8988T (cell line): ENCODE results near the gene TAPT1.
"Not testable (repeated sequence)": the region's sequence is repeated elsewhere in the genome, so short reads cannot be mapped to it uniquely, and the experiment has no call there.

ENCODE experiments used
- DNase-seq: peaks from one replicate; pipeline ENCODE4 v3.0.0; 2011

Gene TAPT1

DNA sequence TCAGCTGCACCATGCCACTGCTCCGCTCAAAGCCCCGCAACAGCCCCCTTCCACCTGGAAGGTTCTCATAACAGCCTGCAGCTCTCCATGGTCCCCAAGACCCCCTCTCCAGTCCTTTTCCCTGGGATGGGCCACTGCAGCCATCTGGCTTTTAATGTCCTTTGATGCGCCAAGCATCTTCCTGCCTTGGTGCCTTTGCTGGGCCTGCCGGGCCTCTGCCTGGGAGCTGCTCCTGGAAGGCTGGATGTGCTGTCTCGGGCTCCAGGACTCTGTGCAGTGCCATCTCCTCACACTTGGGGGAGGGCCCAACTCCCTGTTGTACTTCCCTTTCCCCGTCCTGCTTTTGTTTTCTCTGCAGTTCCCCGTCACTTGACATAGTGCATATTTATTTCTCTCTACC lies 60.3 kb downstream of the TAPT1 start:
- DNase-seq: no peak

DNA sequence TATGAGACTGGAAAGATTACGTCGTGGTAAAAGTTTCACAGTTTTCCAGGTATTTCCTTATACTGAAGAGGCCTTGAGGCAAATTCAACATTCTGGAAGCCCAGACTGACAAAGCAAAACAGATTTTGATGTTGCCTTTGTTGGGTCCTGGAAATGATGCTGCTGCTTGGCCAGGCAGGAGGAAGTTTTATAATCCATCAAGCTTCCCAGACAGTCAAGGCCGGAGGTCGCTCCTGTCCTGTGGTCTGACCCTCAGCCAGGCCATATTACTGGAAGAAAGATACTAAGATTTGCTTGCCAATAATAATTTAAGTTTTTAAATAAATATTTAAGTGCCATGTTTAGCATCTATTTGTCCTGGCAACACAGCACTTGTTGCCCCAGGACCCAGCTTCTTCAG lies 63.4 kb downstream of the TAPT1 start:
- no peak for DNase-seq

DNA sequence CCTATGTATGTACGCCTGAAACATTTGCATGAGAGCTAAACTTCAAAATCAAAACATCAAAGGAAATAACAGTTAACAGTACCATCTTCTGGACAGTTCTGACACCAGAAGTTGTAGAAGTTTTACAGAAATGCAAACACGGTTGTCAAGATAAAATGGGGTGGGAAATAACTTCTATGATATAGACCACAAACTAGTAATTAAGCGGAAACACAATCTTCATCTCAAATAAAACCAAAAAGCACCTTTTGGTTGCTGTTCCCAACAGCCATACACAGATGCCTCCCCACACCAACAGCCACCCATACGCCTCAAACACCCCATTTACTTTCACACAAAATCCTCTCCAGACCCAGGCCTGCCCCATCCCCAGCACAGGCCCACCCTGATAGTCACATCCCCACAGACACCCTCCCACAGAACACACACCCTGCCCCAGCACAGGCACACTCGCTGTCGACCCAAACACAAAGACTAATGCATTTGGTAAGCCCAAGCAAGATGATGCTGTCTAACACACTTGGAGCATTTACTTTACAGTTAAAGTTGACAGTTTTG lies 64.3 kb downstream of the TAPT1 start:
- DNase-seq: no peak

DNA sequence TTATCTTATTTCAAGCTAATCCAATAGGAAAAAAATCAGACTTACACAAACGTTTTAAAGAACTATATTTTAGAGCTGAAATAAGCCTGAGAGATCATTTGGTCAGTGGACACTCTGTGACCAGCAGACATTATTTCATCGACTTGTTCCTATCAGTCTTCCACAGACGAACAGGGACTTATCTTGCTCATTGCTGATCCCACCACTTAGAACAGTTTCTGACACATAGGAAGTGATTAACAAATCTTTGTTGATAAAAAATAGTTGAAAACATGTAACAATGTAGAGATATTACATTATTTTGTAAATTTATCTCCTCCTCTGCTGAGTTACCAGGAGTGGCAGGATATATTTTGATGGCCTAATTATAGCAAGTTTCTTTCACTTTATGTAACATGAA lies 65.8 kb downstream of the TAPT1 start:
- no peak for DNase-seq

DNA sequence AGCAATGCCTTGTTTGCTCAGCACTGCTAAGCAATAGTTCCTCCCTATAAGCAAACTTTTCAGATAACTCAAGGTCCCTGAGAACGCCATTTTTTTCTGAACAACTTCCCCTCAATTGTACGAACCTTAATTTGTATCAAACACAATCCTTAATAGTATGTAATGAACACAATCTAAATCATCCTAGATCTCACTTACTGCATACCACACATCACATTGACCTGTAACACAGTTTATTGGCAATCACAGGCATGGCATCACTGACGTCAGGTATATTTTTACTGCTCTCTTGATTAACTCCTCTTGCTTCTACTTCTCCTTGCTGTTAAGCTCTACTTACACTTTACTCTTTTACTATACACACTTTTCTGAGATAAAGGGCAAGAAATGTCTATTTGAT lies 67.0 kb downstream of the TAPT1 start:
- no peak for DNase-seq

DNA sequence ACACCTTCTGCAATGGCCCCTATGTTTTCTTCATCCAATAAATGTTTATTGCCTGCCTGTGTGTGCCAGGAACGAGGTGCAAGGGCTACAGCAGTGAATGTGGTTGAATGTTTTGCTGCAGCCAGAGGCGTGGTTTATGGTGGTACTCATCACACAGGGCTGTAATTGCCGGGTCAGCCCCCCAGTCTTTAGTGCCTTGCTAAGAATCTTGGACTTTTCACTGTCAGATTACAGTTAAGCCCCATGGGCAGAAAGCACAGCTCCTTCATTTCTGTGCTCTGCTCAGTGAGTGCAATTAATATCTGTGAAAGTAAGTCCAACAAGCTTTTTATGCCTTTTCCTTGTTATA lies 67.8 kb downstream of the TAPT1 start:
- no peak for DNase-seq

DNA sequence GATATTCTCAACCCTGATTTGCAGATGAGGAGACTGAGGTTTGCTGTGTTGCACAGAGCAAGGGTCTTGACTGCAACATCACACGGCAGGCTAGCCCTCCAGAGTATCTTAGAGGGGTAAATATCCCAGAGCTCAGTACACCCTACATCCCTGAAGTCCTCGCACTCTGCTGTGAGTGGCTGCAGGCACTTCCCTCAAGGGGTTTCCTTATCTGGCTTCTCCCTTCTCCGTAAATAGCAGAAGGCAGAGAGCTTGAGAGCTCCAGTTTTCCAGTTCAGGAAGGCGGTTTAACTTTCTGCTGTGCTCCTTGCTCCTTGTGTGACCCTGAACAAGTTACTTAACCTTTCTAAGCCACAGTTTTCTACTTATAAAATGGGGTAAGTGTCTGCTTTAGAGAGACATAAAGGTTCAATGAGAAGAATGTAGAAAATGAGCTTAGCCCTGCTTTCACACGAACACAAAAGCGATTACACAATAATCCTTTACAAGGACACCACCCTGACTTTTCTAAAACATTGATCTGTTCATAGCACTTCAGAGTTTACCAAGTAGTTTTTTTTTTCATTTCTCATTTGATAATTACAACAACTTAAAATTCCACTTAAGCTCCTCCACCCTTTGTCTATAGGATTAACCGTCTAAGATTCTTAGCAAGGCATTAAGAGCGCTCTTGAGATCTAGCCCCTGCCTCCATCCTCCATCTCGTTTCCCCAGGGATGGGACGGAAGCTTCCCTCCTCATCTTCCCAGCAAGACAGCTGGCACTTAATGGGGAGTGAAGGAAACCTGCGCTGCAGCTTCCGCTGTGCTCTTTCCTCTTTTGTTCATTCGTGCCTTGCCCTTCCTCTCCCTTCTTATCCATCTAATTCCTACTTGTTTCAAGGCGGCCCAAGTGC lies 68.4 kb downstream of the TAPT1 start:
- DNase-seq: no peak

DNA sequence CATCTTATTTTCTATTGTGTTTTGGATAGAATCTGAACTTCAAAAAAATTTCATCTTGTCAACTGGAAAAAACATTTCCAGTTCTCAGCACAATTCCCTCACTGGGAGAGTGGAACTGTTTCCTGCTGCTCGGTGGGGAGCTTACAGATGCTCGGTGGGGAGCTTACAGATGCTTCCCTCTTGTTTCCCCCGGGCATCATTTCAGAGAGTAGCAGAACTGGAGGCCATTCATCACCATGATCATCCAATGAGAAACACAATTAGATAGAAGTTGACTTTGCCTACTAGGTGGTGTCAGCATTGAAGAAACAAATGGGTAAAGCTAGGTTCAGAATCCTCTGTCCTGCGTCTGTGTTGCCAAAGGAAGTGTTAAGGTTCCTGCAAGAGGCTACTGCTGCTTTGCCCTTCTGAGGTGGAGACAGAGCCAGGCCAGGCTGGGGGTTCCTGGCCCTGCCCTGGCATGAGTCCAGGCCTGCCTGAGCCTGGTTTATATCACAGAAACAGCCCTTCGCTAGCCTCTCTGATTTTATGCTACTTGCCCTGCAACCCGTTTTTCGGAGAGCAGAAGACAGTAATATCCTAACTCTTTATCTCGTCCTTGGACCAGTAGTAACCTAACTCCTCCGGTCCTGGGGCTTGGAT lies 70.6 kb downstream of the TAPT1 start:
- DNase-seq: no peak

- no peak for DNase-seq
These were observed 71.8 kb downstream of the TAPT1 start for GRCh38 chr4:16154451-16154850.

GRCh38 chr4:16150716-16151115 lies 75.6 kb downstream of the TAPT1 start:
- no peak for DNase-seq

DNA sequence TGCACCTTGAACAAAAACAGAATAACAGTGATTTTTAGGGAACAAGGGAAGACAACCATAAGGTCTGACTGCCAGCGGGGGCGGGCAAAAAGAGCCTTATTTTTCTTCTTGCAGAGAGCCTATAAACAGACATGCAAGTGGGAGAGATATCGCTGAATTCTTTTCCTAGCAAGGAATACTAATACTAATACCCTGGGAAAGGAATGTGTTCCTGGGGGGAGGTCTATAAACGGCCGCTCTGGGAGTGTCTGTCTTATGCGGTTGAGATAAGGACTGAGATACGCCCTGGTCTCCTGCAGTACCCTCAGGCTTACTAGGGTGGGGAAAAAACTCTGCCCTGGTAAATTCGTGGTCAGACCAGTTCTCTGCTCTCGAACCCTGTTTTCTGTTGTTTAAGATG lies 81.4 kb downstream of the TAPT1 start:
- not testable (repeated sequence) for DNase-seq

- DNase-seq: no peak
These were observed 83.5 kb downstream of the TAPT1 start for GRCh38 chr4:16142598-16143310.

DNA sequence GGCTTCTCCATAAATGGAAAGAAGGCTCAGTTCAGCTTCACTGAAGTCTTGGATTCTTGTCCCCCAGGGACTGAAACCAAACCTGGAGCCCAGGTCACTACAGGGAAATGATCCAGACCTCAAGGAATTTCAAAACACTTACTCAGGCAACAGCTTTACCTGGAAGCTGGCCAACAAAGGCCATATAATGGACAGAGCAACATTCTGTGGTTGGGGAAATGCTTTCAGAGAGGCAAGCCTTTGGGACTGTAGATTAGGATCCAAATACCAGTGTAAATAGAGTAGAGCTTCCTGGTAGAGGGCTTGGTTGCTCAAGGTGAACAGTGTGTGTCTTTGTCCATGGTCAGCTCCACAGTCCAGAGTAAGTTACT lies 85.4 kb downstream of the TAPT1 start:
- peak; percentile 38 for DNase-seq

DNA sequence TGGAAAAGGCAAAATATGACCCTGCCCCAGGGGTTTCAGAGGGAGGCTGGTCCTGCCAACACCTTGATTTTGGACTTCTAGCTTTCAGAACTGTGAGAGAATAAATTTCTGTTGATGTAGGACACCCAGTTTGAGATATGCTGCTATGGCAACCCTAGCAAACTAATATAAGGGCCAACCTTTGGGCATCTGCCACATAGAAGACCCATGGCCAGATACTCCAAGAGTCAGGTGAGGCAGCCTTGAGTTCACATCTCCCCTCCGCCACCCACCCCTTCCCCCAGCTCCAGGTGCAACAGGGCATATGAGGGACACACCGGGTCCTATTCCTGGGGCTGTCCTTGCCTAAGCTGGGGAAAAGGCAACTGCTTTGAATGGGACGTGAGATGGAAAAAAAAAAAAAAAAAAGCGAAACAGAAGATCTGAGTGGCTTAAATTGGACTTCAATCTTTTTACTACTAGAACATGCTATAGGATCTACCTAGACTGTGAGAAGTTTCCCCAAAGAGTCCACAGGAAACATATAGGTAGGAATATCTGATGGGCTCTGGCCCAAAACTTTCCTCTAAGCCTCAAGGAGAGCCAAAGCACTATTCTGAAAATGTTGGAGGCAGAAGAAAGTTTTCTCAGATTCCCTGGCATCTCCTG lies 85.9 kb downstream of the TAPT1 start:
- no peak for DNase-seq

DNA sequence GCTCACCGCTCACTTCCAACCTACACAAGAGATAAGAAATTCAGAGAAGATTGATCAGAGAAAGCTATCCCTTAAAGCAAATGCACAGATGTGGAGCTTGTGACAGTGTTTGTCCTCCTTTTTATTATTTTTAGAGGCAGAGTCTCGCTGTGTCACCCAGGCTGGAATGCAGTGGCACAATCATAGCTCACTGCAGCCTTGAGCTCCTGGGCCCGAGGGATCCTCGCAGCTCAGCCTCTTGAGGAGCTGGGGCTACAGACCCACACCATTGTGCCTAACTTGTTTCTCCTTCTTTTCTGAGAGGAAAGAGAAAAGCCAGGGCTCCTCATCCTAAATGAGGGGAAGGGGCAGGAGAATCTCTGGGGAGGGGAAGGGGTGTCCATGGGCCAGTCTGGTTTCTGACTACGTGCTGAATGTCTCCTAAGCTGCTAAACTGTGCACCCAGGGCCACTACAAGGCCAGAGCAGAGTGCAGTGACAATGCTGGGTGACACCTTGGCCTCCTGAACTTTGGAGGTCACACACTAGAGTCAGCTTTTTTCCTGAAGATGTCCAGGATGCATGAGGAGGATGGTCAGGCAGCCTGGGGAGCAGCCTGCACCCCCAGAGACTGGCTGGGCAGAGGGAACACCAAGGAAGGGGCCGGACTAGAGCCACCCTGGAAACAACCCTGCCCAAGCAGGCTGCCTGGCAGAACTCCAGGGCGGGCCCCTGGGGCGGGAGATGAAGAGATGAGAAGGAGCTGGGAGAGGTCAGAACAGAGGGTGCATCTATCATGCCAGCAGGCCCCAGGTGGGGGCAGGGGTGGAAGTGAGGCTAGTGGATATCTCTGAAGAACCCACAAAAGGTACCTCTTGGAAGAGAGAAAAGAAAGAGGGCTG lies 87.0 kb downstream of the TAPT1 start:
- no peak for DNase-seq

DNA sequence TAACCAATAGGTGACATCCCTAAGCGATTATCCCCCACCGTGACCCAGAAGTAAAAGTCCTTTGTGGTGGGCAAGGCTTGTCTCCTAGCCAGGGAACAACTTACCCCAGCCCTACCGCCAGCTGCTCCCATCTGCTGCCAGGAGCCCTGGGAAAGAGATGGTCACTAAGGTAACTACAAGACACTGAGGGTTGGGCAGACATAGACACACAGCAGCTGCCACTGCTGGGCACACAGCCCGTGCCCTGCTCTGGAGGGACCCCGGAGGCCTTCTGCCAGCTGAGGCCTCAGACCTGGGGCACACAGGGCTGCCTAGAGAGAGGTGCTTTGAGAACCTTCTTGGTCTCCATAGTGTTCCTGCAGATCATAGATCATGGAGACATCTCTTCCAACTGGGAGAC lies 89.4 kb downstream of the TAPT1 start:
- DNase-seq: no peak

DNA sequence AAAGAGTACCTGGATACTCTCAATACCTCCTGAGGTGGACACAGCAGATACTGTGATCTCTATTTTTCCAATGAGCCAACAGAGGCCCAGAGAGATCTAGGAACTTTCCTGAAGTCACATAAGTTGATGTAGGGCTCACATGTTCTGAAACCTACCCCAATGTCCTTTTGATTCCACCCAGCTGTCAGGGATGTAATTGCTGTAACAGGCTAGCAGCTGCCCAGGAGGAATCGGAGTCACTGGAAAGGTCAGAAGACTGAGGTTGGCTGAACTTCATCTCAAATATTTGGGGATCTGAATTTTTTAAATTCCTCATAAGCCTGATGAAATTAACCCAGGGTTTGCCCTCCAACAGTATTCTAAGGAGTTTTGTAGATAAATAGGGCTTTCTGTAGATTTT lies 90.0 kb downstream of the TAPT1 start:
- no peak for DNase-seq

GRCh38 chr4:16133406-16133805 lies 92.9 kb downstream of the TAPT1 start:
- DNase-seq: no peak

GRCh38 chr4:16131293-16131692 lies 95.0 kb downstream of the TAPT1 start:
- no peak for DNase-seq

DNA sequence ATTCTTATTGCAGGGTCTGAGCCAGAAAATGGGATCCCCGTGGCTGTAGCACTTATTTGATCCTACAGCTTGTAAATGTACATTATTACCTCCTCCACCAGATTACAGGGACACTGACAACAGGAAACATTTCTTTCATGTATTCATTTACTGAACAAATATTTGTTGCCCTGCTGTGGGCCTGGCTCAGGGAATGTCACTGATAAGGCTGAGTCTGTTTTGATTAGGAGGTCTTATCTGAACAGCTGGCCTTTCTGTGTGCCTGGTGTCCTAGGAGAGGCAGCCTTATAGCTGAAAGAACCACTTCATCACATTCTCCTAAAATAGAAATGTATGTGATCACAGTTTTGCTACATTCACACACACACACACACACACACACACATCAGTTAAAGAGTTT lies 96.9 kb downstream of the TAPT1 start:
- DNase-seq: no peak

GRCh38 chr4:16126714-16127113 lies 99.6 kb downstream of the TAPT1 start:
- no peak for DNase-seq
